MM.1S (cell line): ENCODE data around the gene BMP10.

ENCODE experiments used
- DNase-seq: peaks from one replicate; pipeline ENCODE4 v3.0.0-alpha.2; 2015
- H2AFZ ChIP-seq: fragments of 300-600 bp; sonication (generic); 2 replicates; pipeline ENCODE4 v1.6.0; 2016; ENCODE audit warnings: antibody characterized with exemption, low read length
- H3F3A ChIP-seq: fragments of 300-600 bp; sonication (generic); 2 replicates; pipeline ENCODE4 v1.6.1; 2016; ENCODE audit warnings: mild to moderate bottlenecking, antibody characterized with exemption, low read length, moderate library complexity, mixed read lengths; ENCODE audit not compliant: insufficient read depth
- H3K27ac ChIP-seq: fragments of 300-600 bp; sonication (generic); 2 replicates; pipeline ENCODE4 v1.5.1; 2016; ENCODE audit warnings: mild to moderate bottlenecking, low read length
- H3K27me3 ChIP-seq: fragments of 300-600 bp; sonication (generic); replicated peaks from 2 replicates; pipeline ENCODE4 v1.6.0; 2016; ENCODE audit warnings: low read length; ENCODE audit not compliant: insufficient read depth
- H3K36me3 ChIP-seq: fragments of 300-600 bp; sonication (generic); replicated peaks from 2 replicates; pipeline ENCODE4 v1.6.1; 2016; ENCODE audit warnings: mild to moderate bottlenecking, low read length, mixed read lengths; ENCODE audit not compliant: insufficient read depth
- H3K4me1 ChIP-seq: fragments of 300-600 bp; sonication (generic); 2 replicates; pipeline ENCODE4 v1.6.1; 2016; ENCODE audit warnings: low read length, mixed read lengths
- H3K4me2 ChIP-seq: fragments of 300-600 bp; sonication (generic); 2 replicates; pipeline ENCODE4 v1.6.0; 2016; ENCODE audit warnings: low read depth, low read length
- H3K4me3 ChIP-seq: fragments of 300-600 bp; sonication (generic); 2 replicates; pipeline ENCODE4 v1.5.1; 2016; ENCODE audit warnings: low read length, mixed read lengths
- H3K79me2 ChIP-seq: fragments of 300-600 bp; sonication (generic); 2 replicates; pipeline ENCODE4 v1.6.1; 2016; ENCODE audit warnings: mixed run types, low read length, mixed read lengths
- H3K9ac ChIP-seq: fragments of 300-600 bp; sonication (generic); 2 replicates; pipeline ENCODE4 v1.6.1; 2016; ENCODE audit warnings: low read length, mixed read lengths
- H3K9me2 ChIP-seq: fragments of 300-600 bp; sonication (generic); replicated peaks from 2 replicates; pipeline ENCODE4 v1.6.1; 2016; ENCODE audit warnings: mild to moderate bottlenecking, low read length, mixed read lengths; ENCODE audit not compliant: insufficient read depth
- H3K9me3 ChIP-seq: fragments of 300-600 bp; sonication (generic); replicated peaks from 2 replicates; pipeline ENCODE4 v1.6.1; 2016; ENCODE audit warnings: mild to moderate bottlenecking, low read length, mixed read lengths; ENCODE audit not compliant: insufficient read depth
- H4K20me1 ChIP-seq: fragments of 300-600 bp; sonication (generic); 2 replicates; pipeline ENCODE4 v1.6.1; 2016; ENCODE audit warnings: mild to moderate bottlenecking, low read length, moderate library complexity, mixed read lengths; ENCODE audit not compliant: insufficient read depth
- CTCF ChIP-seq: fragments of 300-600 bp; sonication (generic); IDR thresholded peaks from 2 replicates; pipeline ENCODE4 v1.5.1; 2016; ENCODE audit warnings: antibody characterized with exemption, low read length, mixed read lengths
- EZH2 ChIP-seq: fragments of 300-600 bp; sonication (generic); optimal IDR thresholded peaks from 2 replicates; pipeline ENCODE3; 2017; ENCODE audit warnings: low read depth, mild to moderate bottlenecking, antibody characterized with exemption, low read length, mixed read lengths
- EZH2phosphoT487 ChIP-seq: fragments of 300-600 bp; sonication (generic); IDR thresholded peaks from 2 replicates; pipeline ENCODE4 v1.6.1; 2018; ENCODE audit warnings: antibody characterized with exemption, low read length

BMP10 gene

GRCh38 chr2:68862889-68863288 lies 8.3 kb downstream of the BMP10 start:
- no peaks in the 10 kb centered on the region for H3K9me2 ChIP-seq
- no peaks in the 10 kb centered on the region for H3K9me3 ChIP-seq
- no peaks in the 10 kb centered on the region for H3K36me3 ChIP-seq
- no peaks in the 10 kb centered on the region for H3F3A ChIP-seq
- no peak overlapping the region for H3K9ac ChIP-seq
- no peaks in the 10 kb centered on the region for H3K27me3 ChIP-seq
- no peaks in the 10 kb centered on the region for H3K79me2 ChIP-seq
- no peak overlapping the region for H3K27ac ChIP-seq
- TF ChIP-seq EZH2phosphoT487 (no peak), CTCF (no peak), EZH2 (no peak)
- no peak overlapping the region for H3K4me2 ChIP-seq
- H2AFZ ChIP-seq: no peak overlapping the region
- no peak for DNase-seq
- H3K4me1 ChIP-seq: peaks cover 6% of the 10 kb centered on the region
- no peaks in the 10 kb centered on the region for H4K20me1 ChIP-seq
- no peak overlapping the region for H3K4me3 ChIP-seq

GRCh38 chr2:68861330-68861729 lies 9.9 kb downstream of the BMP10 start:
- H3K36me3 ChIP-seq: no peaks in the 10 kb centered on the region
- no peak overlapping the region for H2AFZ ChIP-seq
- H3K9me2 ChIP-seq: no peaks in the 10 kb centered on the region
- H3K9me3 ChIP-seq: no peaks in the 10 kb centered on the region
- H3K4me3 ChIP-seq: no peak overlapping the region
- H3F3A ChIP-seq: no peaks in the 10 kb centered on the region
- H3K27me3 ChIP-seq: no peaks in the 10 kb centered on the region
- no peak overlapping the region for H3K4me2 ChIP-seq
- no peak overlapping the region for H3K9ac ChIP-seq
- no peaks in the 10 kb centered on the region for H3K79me2 ChIP-seq
- no peaks in the 10 kb centered on the region for H4K20me1 ChIP-seq
- H3K4me1 ChIP-seq: peaks cover 14% of the 10 kb centered on the region
- H3K27ac ChIP-seq: no peak overlapping the region
- no peak for DNase-seq
- no peak for TF ChIP-seq EZH2
- no peak for TF ChIP-seq CTCF
- TF ChIP-seq EZH2phosphoT487: no peak

GRCh38 chr2:68860111-68860510 lies 11.1 kb downstream of the BMP10 start:
- H3K4me1 ChIP-seq: peaks cover 14% of the 10 kb centered on the region
- H3F3A ChIP-seq: no peaks in the 10 kb centered on the region
- TF ChIP-seq EZH2 (no peak), EZH2phosphoT487 (no peak), CTCF (no peak)
- H3K4me2 ChIP-seq: no peak overlapping the region
- no peaks in the 10 kb centered on the region for H4K20me1 ChIP-seq
- no peaks in the 10 kb centered on the region for H3K36me3 ChIP-seq
- no peak for DNase-seq
- no peak overlapping the region for H2AFZ ChIP-seq
- no peak overlapping the region for H3K27ac ChIP-seq
- H3K9me2 ChIP-seq: no peaks in the 10 kb centered on the region
- H3K9ac ChIP-seq: no peak overlapping the region
- H3K27me3 ChIP-seq: no peaks in the 10 kb centered on the region
- H3K79me2 ChIP-seq: no peaks in the 10 kb centered on the region
- H3K9me3 ChIP-seq: no peaks in the 10 kb centered on the region
- no peak overlapping the region for H3K4me3 ChIP-seq
